Large intestine (tissue), 3 donors: ENCODE measurements around the gene TTC32. TPM values are rescaled to one million over a fixed set of nuclear protein-coding genes. Genes with fewer than 3 reads are reported as not detected.
"Not testable (repeated sequence)": the region's sequence is repeated elsewhere in the genome, so short reads cannot be mapped to it uniquely, and the experiment has no call there.

Source experiments
- DNase-seq, 2 donors: peaks; one replicate each; pipeline versions ENCODE4 v3.0.0 to v3.0.0-alpha.2; 2013
- H3K27ac ChIP-seq: one replicate; pipeline ENCODE4 v1.5.1; 2013; ENCODE audit warnings: low read length
- H3K27me3 ChIP-seq: 2 replicates; pipeline ENCODE4 v1.6.1; 2013; ENCODE audit warnings: low read length; ENCODE audit not compliant: control insufficient read depth, insufficient read depth
- H3K36me3 ChIP-seq: 2 replicates; pipeline ENCODE4 v1.6.1; 2013; ENCODE audit warnings: low read length; ENCODE audit not compliant: control insufficient read depth, insufficient read depth
- H3K4me1 ChIP-seq: one replicate; pipeline ENCODE4 v1.6.1; 2013; ENCODE audit warnings: low read length; ENCODE audit not compliant: control insufficient read depth, insufficient read depth
- H3K4me3 ChIP-seq: one replicate; pipeline ENCODE4 v1.5.1; 2013; ENCODE audit warnings: low read length
- H3K9me3 ChIP-seq: one replicate; pipeline ENCODE4 v1.6.1; 2013; ENCODE audit warnings: mild to moderate bottlenecking, low read depth, low read length, moderate library complexity; ENCODE audit not compliant: control insufficient read depth
- WGBS: methylation state at CpG from one replicate; pipeline ENCODE4 v1.1.5; 2013; ENCODE audit warnings: low lambda C conversion rate; ENCODE audit not compliant: insufficient coverage; 5-methylcytosine and 5-hydroxymethylcytosine counted together
- polyA plus RNA-seq: library from polyadenylated mRNA; unstranded; fragments of 120-200 nt; gene quantifications from one replicate; pipeline ENCODE4 v1.2.1, GENCODE V29; 2013

Gene TTC32
- polyA plus RNA-seq, 1 donor, result 24.0 TPM

GRCh38 chr2:19887510-19887909 lies 14.3 kb downstream of the TTC32 start:
- Histone ChIP-seq H3K27me3 (no peaks in the 10 kb centered on the region), H3K36me3 (no peaks in the 10 kb centered on the region), H3K4me3 (no peak overlapping the region), H3K9me3 (no peaks in the 10 kb centered on the region), H3K4me1 (no peaks in the 10 kb centered on the region), H3K27ac (no peak overlapping the region)
- no CpG with 5 or more reads among the region's 7 CpGs for WGBS
- no peak for DNase-seq

- Histone ChIP-seq H3K27ac (no peak overlapping the region), H3K9me3 (no peaks in the 10 kb centered on the region), H3K27me3 (no peaks in the 10 kb centered on the region), H3K4me3 (no peak overlapping the region), H3K4me1 (no peaks in the 10 kb centered on the region), H3K36me3 (no peaks in the 10 kb centered on the region)
- DNase-seq, result no peak
- no CpG with 5 or more reads among the region's 11 CpGs for WGBS
These were observed 15.5 kb downstream of the TTC32 start for GRCh38 chr2:19886261-19886660.

GRCh38 chr2:19885791-19886190 lies 16.0 kb downstream of the TTC32 start:
- DNase-seq, result no peak
- H3K4me1 ChIP-seq, result no peaks in the 10 kb centered on the region
- no CpG with 5 or more reads among the region's 7 CpGs for WGBS
- H3K9me3 ChIP-seq, result no peaks in the 10 kb centered on the region
- no peaks in the 10 kb centered on the region for H3K27me3 ChIP-seq
- no peak overlapping the region for H3K27ac ChIP-seq
- no peak overlapping the region for H3K4me3 ChIP-seq
- H3K36me3 ChIP-seq, result no peaks in the 10 kb centered on the region

- Histone ChIP-seq H3K9me3 (no peaks in the 10 kb centered on the region), H3K27me3 (no peaks in the 10 kb centered on the region), H3K4me1 (no peaks in the 10 kb centered on the region), H3K36me3 (no peaks in the 10 kb centered on the region), H3K27ac (no peak overlapping the region), H3K4me3 (no peak overlapping the region)
- no CpG with 5 or more reads among the region's 8 CpGs for WGBS
- DNase-seq, result no peak
These were observed 17.6 kb downstream of the TTC32 start for GRCh38 chr2:19883971-19884720.

GRCh38 chr2:19883486-19883885 lies 18.3 kb downstream of the TTC32 start:
- Histone ChIP-seq H3K9me3 (no peaks in the 10 kb centered on the region), H3K27me3 (no peaks in the 10 kb centered on the region), H3K27ac (no peak overlapping the region), H3K4me3 (no peak overlapping the region), H3K4me1 (no peaks in the 10 kb centered on the region), H3K36me3 (no peaks in the 10 kb centered on the region)
- no CpG with 5 or more reads among the region's 2 CpGs for WGBS
- DNase-seq, result no peak

- no peak overlapping the region for H3K27ac ChIP-seq
- WGBS, result no CpG with 5 or more reads among the region's 2 CpGs
- no peaks in the 10 kb centered on the region for H3K27me3 ChIP-seq
- H3K4me3 ChIP-seq, result no peak overlapping the region
- DNase-seq, result no peak
- no peaks in the 10 kb centered on the region for H3K9me3 ChIP-seq
- no peaks in the 10 kb centered on the region for H3K36me3 ChIP-seq
- H3K4me1 ChIP-seq, result no peaks in the 10 kb centered on the region
These were observed 19.5 kb downstream of the TTC32 start for GRCh38 chr2:19882286-19882685.

GRCh38 chr2:19881908-19882265 lies 19.9 kb downstream of the TTC32 start:
- Histone ChIP-seq H3K9me3 (no peaks in the 10 kb centered on the region), H3K27me3 (no peaks in the 10 kb centered on the region), H3K36me3 (peaks cover under 1% of the 10 kb centered on the region), H3K4me1 (no peaks in the 10 kb centered on the region), H3K4me3 (no peak overlapping the region), H3K27ac (no peak overlapping the region)
- WGBS, result no CpG with 5 or more reads among the region's 2 CpGs
- no peak for DNase-seq

GRCh38 chr2:19881221-19881907 lies 20.4 kb downstream of the TTC32 start:
- DNase-seq, result no peak
- no peaks in the 10 kb centered on the region for H3K4me1 ChIP-seq
- no CpG with 5 or more reads among the region's 2 CpGs for WGBS
- peaks cover 3% of the 10 kb centered on the region for H3K36me3 ChIP-seq
- no peaks in the 10 kb centered on the region for H3K9me3 ChIP-seq
- H3K27ac ChIP-seq, result no peak overlapping the region
- H3K4me3 ChIP-seq, result no peak overlapping the region
- H3K27me3 ChIP-seq, result no peaks in the 10 kb centered on the region

GRCh38 chr2:19880191-19880590 lies 21.6 kb downstream of the TTC32 start:
- H3K27me3 ChIP-seq, H3K9me3 ChIP-seq, H3K4me3 ChIP-seq, DNase-seq, H3K27ac ChIP-seq, H3K4me1 ChIP-seq: not testable (repeated sequence)
- H3K36me3 ChIP-seq, result peaks cover 10% of the 10 kb centered on the region

- no peak overlapping the region for H3K4me3 ChIP-seq
- WGBS, result 100% methylated on average over 1 of the region's 3 CpGs
- no peak overlapping the region for H3K27ac ChIP-seq
- DNase-seq, result no peak
- no peaks in the 10 kb centered on the region for H3K27me3 ChIP-seq
- H3K9me3 ChIP-seq, result no peaks in the 10 kb centered on the region
- peaks cover 16% of the 10 kb centered on the region for H3K36me3 ChIP-seq
- H3K4me1 ChIP-seq, result no peaks in the 10 kb centered on the region
These were observed 22.7 kb downstream of the TTC32 start for GRCh38 chr2:19879120-19879519.
